ENCODE results near the gene IL11RA.

The IL11RA gene

GRCh38 chr9:34709196-34709978, 57.4 kb downstream of the IL11RA start:
- Histone ChIP-seq H3K27me3 (ENCODE audit: insufficient read depth, low read length) (no peaks in the 10 kb centered on the region; the same call in 1 of the 2 replicates), H3K4me2 (ENCODE audit: low read length) (no peak overlapping the region), H3K9ac (ENCODE audit: low read length) (no peak overlapping the region), H3K4me1 (ENCODE audit: insufficient read depth, low read length, severe bottlenecking) (no peaks in the 10 kb centered on the region), H3K79me2 (ENCODE audit: insufficient read depth, low read length) (no peaks in the 10 kb centered on the region), H3K9me2 (ENCODE audit: low read depth, low read length) (no peaks in the 10 kb centered on the region), H3K27ac (ENCODE audit: low read depth, low read length, poor library complexity, severe bottlenecking) (no peak overlapping the region), H2AFZ (ENCODE audit: low read length) (no peak overlapping the region), H4K20me1 (ENCODE audit: insufficient read depth, low read length) (no peaks in the 10 kb centered on the region), H3K9me3 (ENCODE audit: low read length) (no peaks in the 10 kb centered on the region), H3F3A (ENCODE audit: insufficient read depth, low read length) (no peaks in the 10 kb centered on the region), H3K4me3 (ENCODE audit: low read depth, low read length, poor library complexity, severe bottlenecking) (no peak overlapping the region), H3K36me3 (ENCODE audit: insufficient read depth, low read length) (no peaks in the 10 kb centered on the region)
- no peak for TF ChIP-seq CTCF (IDR thresholded peaks at IDR 0.05; ENCODE audit: low read length)
- no peak for TF ChIP-seq EZH2 (IDR thresholded peaks at IDR 0.05; ENCODE audit: borderline replicate concordance, low read length)

- no peak within 1 kb of the TSS for H3K27ac ChIP-seq (ENCODE audit: low read depth, low read length, poor library complexity, severe bottlenecking)
Observed at GRCh38 chr9:34710023-34710422, 58.0 kb downstream of the IL11RA start, which contains the start of gene CCL21. CCL21 (minus strand) TSS chr9:34710136; CDS start chr9:34710066, 70 bp downstream.

More at GRCh38 chr9:34710023-34710422, 58.0 kb downstream of the IL11RA start, which contains the start of gene CCL21:
- no peaks in the 10 kb centered on the region for H3K4me1 ChIP-seq (ENCODE audit: insufficient read depth, low read length, severe bottlenecking)
- no peaks in the 10 kb centered on the region for H3K9me2 ChIP-seq (ENCODE audit: low read depth, low read length)
- TF ChIP-seq CTCF (IDR thresholded peaks at IDR 0.05; ENCODE audit: low read length) = no peak
- no peak for TF ChIP-seq EZH2 (IDR thresholded peaks at IDR 0.05; ENCODE audit: borderline replicate concordance, low read length)
- H3K4me2 ChIP-seq (ENCODE audit: low read length) = no peak within 1 kb of the TSS
- no peaks in the 10 kb centered on the region for H3K9me3 ChIP-seq (ENCODE audit: low read length)
- H3F3A ChIP-seq (ENCODE audit: insufficient read depth, low read length) = no peaks in the 10 kb centered on the region
- H3K4me3 ChIP-seq (ENCODE audit: low read depth, low read length, poor library complexity, severe bottlenecking) = no peak within 1 kb of the TSS
- H3K79me2 ChIP-seq (ENCODE audit: insufficient read depth, low read length) = no peaks in the 10 kb centered on the region
- H4K20me1 ChIP-seq (ENCODE audit: insufficient read depth, low read length) = no peaks in the 10 kb centered on the region
- no peak within 1 kb of the TSS for H3K9ac ChIP-seq (ENCODE audit: low read length)
- no peaks in the 10 kb centered on the region; the same call in 1 of the 2 replicates for H3K27me3 ChIP-seq (ENCODE audit: insufficient read depth, low read length)
- no peak within 1 kb of the TSS for H2AFZ ChIP-seq (ENCODE audit: low read length)
- no peaks in the 10 kb centered on the region for H3K36me3 ChIP-seq (ENCODE audit: insufficient read depth, low read length)

Data from OCI-LY1 (cell line).